Liver (tissue), 9 donors: ENCODE data around the gene TRIM32. TPM values are rescaled to one million over a fixed set of nuclear protein-coding genes. Genes with fewer than 3 reads are reported as not detected.

Source experiments
- DNase-seq: peaks from one replicate; pipeline ENCODE4 v3.0.0-alpha.2; 2017; ENCODE audit warnings: low spot score
- H3K27ac ChIP-seq, 2 donors: one replicate each; pipeline ENCODE4 v1.7.0; 2013; ENCODE audit warnings: inconsistent platforms in 2 of 2, low read length in 2 of 2, control low read depth in 1 of 2, low read depth in 1 of 2, mild to moderate bottlenecking in 1 of 2
- H3K27me3 ChIP-seq, 4 donors: one replicate each; pipeline versions ENCODE4 v1.6.1 to v1.7.0; 2013; ENCODE audit warnings: low read length in 3 of 4, inconsistent platforms in 1 of 4, mild to moderate bottlenecking in 1 of 4, moderate library complexity in 1 of 4; ENCODE audit not compliant: control insufficient read depth in 4 of 4, insufficient read depth in 4 of 4
- H3K36me3 ChIP-seq, 4 donors: one replicate each; pipeline versions ENCODE4 v1.6.1 to v1.7.0; 2013; ENCODE audit warnings: low read length in 3 of 4, mild to moderate bottlenecking in 3 of 4, low read depth in 1 of 4, moderate library complexity in 1 of 4; ENCODE audit not compliant: control insufficient read depth in 4 of 4, insufficient read depth in 3 of 4
- H3K4me1 ChIP-seq, 4 donors: one replicate each; pipeline versions ENCODE4 v1.6.1 to v1.7.0; 2013; ENCODE audit warnings: low read length in 3 of 4, mild to moderate bottlenecking in 3 of 4, moderate library complexity in 1 of 4; ENCODE audit not compliant: control insufficient read depth in 4 of 4, insufficient read depth in 4 of 4
- H3K4me3 ChIP-seq, 3 donors: one replicate each; pipeline versions ENCODE4 v1.6.1 to v1.7.0; 2013; ENCODE audit warnings: low read length in 3 of 3, control low read depth in 1 of 3, low read depth in 1 of 3, mild to moderate bottlenecking in 1 of 3
- H3K9ac ChIP-seq, 2 donors: one replicate each; pipeline ENCODE4 v1.7.0; 2013; ENCODE audit warnings: low read length in 2 of 2, mild to moderate bottlenecking in 2 of 2, moderate library complexity in 2 of 2, control low read depth in 1 of 2, low read depth in 1 of 2
- H3K9me3 ChIP-seq, 4 donors: one replicate each; pipeline versions ENCODE4 v1.6.1 to v1.7.0; 2013; ENCODE audit warnings: low read length in 3 of 4; ENCODE audit not compliant: control insufficient read depth in 4 of 4
- EGR1 ChIP-seq, 2 donors: IDR thresholded peaks; 2 replicates each; pipeline ENCODE4 v1.6.1; 2016 to 2018; ENCODE audit warnings: antibody characterized with exemption in 2 of 2, low read depth in 2 of 2
- FOXA1 ChIP-seq: IDR thresholded peaks from 2 replicates; pipeline ENCODE4 v1.6.1; 2016; ENCODE audit warnings: antibody characterized with exemption
- FOXA2 ChIP-seq: IDR thresholded peaks from 2 replicates; pipeline ENCODE4 v1.6.1; 2016; ENCODE audit warnings: antibody characterized with exemption
- GABPA ChIP-seq, 2 donors: IDR thresholded peaks in 1 of 2; conservative IDR thresholded peaks in 1 of 2; 2 replicates each; pipeline ENCODE4 v1.6.1; 2016; ENCODE audit warnings: antibody characterized with exemption in 2 of 2, mild to moderate bottlenecking in 1 of 2, moderate library complexity in 1 of 2
- HNF4A ChIP-seq, 2 donors: conservative IDR thresholded peaks; 2 replicates each; pipeline ENCODE4 v1.6.1; 2016; ENCODE audit warnings: antibody characterized with exemption in 2 of 2, mild to moderate bottlenecking in 2 of 2
- HNF4G ChIP-seq: IDR thresholded peaks from 2 replicates; pipeline ENCODE4 v1.6.1; 2016; ENCODE audit warnings: antibody characterized with exemption
- JUND ChIP-seq, 2 donors: IDR thresholded peaks; 2 replicates each; pipeline ENCODE4 v1.6.1; 2016; ENCODE audit warnings: antibody characterized with exemption in 2 of 2
- NR2F2 ChIP-seq: IDR thresholded peaks from 2 replicates; pipeline ENCODE4 v1.6.1; 2016; ENCODE audit warnings: antibody characterized with exemption
- RAD21 ChIP-seq, 2 donors: IDR thresholded peaks; 2 replicates each; pipeline ENCODE4 v1.6.1; 2016; ENCODE audit warnings: antibody characterized with exemption in 2 of 2, mild to moderate bottlenecking in 2 of 2
- RXRA ChIP-seq, 2 donors: IDR thresholded peaks; 2 replicates each; pipeline ENCODE4 v1.6.1; 2017 to 2018; ENCODE audit warnings: antibody characterized with exemption in 2 of 2, mild to moderate bottlenecking in 1 of 2
- SP1 ChIP-seq: IDR thresholded peaks from 2 replicates; pipeline ENCODE4 v1.6.1; 2018; ENCODE audit warnings: antibody characterized with exemption, mild to moderate bottlenecking
- TAF1 ChIP-seq: conservative IDR thresholded peaks from 2 replicates; pipeline ENCODE4 v1.6.1; 2016; ENCODE audit warnings: antibody characterized with exemption, mild to moderate bottlenecking
- YY1 ChIP-seq: IDR thresholded peaks from 2 replicates; pipeline ENCODE4 v1.6.1; 2016; ENCODE audit warnings: antibody characterized with exemption, mild to moderate bottlenecking
- WGBS: extraction: QIAGEN DNeasy Blood & Tissue Kit; methylation state at CpG from one replicate; pipeline ENCODE4 v1.1.7; 2013; 5-methylcytosine and 5-hydroxymethylcytosine counted together
- polyA plus RNA-seq, 2 donors: library from polyadenylated mRNA; stranded (reverse) in 1 of 2; unstranded in 1 of 2; fragments of 200-250 nt in 1 of 2; fragments of >200 nt in 1 of 2; fragmentation: Nextera tagmentation in 1 of 2; extraction: Ambion mirVana in 1 of 2; gene quantifications; one replicate each; pipeline versions ENCODE4 v1.2.1 to v1.2.3, GENCODE V29; 2013 to 2015
- total RNA-seq, 2 donors: library from RNA; depleted of rRNA; stranded (reverse); fragments of >200 nt; gene quantifications; one replicate each; pipeline ENCODE4 v1.2.3, GENCODE V29; 2014
- TF ChIP-seq, protein P1 (sequence below): IDR thresholded peaks from 2 replicates; pipeline ENCODE4 v1.6.1; 2016; ENCODE audit warnings: antibody characterized with exemption
- TF ChIP-seq, protein P2 (sequence below): fragments of 150-350 bp; IDR thresholded peaks from 2 replicates; pipeline ENCODE4 v1.5.1; 2017; ENCODE audit warnings: improper control_type of control experiment, low read depth, low read length; ENCODE audit not compliant: missing input control
- TF ChIP-seq, protein P3 (sequence below): IDR thresholded peaks from 2 replicates; pipeline ENCODE4 v1.6.1; 2016; ENCODE audit warnings: antibody characterized with exemption, mild to moderate bottlenecking
- TF ChIP-seq, protein P4 (sequence below): IDR thresholded peaks from 2 replicates; pipeline ENCODE4 v1.6.1; 2016; ENCODE audit warnings: antibody characterized with exemption
- TF ChIP-seq, protein P5 (sequence below): IDR thresholded peaks from 2 replicates; pipeline ENCODE4 v1.6.1; 2016; ENCODE audit warnings: antibody characterized with exemption
- donor health status: healthy.
- donor health status: healthy.
- donor health status: healthy.
- donor health status: healthy.
- donor health status: healthy.

TRIM32 gene
- total and polyA plus RNA-seq, 4 donors: 3.0 to 5.9 (median 3.5) TPM

DNA sequence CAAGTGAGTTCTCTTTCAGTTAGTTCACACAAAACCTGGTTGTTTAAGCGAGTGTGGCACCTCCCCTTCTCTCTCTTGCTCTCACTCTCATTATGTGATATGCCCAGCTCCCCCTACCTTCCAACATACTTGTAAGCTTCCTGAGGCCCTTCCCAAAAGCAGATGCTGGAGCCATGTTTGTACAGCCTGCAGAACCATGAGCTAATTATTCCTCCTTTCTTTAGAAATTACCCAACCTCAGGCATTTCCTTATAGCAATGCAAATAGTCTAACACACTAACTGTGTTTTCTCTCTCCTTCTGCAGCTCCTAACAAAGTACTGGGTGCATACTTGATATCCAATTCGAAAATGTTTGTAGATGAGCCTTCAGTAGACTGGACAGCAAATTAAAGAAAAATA, 62.7 kb downstream of the TRIM32 start:
- Histone ChIP-seq H3K27me3 (no peaks in the 10 kb centered on the region), H3K9ac (no peak overlapping the region), H3K27ac (no peak overlapping the region), H3K9me3 (no peaks in the 10 kb centered on the region), H3K4me1 (no peaks in the 10 kb centered on the region), H3K36me3 (no peaks in the 10 kb centered on the region), H3K4me3 (no peak overlapping the region)
- WGBS: 67% methylated on average over 2 of the region's 2 CpGs
- no peak for DNase-seq
- TF ChIP-seq FOXA1: no peak
- TF ChIP-seq, protein P1, sequence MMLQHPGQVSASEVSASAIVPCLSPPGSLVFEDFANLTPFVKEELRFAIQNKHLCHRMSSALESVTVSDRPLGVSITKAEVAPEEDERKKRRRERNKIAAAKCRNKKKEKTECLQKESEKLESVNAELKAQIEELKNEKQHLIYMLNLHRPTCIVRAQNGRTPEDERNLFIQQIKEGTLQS: no peak
- TF ChIP-seq RXRA (IDR thresholded peaks at IDR 0.05): no peak
- no peak for TF ChIP-seq YY1

DNA sequence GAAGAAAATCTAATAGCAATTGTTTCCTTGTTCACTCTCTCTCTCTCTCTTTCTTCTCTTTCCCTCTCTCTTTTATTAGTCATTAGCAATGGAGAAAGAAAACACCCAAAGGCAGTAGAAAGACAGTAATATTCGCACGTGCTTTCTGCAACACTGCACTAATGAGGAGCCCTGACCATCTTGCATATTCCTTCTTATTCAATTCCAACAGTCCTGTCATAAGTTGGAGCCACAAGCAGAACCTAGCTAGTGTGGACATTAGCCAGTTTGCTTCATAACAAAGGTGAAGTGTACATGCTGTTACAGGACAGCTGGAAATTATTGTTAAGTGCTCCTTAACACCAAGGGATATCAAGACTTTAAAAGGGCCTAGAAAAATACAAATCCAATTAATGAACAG, 63.4 kb downstream of the TRIM32 start:
- Histone ChIP-seq H3K9me3 (peaks cover 0 to under 1% (median 0%) of the 10 kb centered on the region in 4 donors), H3K27me3 (no peaks in the 10 kb centered on the region), H3K9ac (no peak overlapping the region), H3K4me3 (no peak overlapping the region), H3K36me3 (no peaks in the 10 kb centered on the region), H3K27ac (no peak overlapping the region), H3K4me1 (no peaks in the 10 kb centered on the region)
- no peak for DNase-seq
- WGBS: 88% methylated on average over 2 of the region's 2 CpGs
- TF ChIP-seq, protein P1: no peak
- no peak for TF ChIP-seq TAF1
- TF ChIP-seq YY1: no peak
- no peak for TF ChIP-seq NR2F2
- TF ChIP-seq HNF4G: no peak
- TF ChIP-seq FOXA2: no peak
- TF ChIP-seq RXRA (IDR thresholded peaks at IDR 0.05): no peak
- TF ChIP-seq GABPA (IDR thresholded peaks at IDR 0.05 in 1 of 2, conservative IDR thresholded peaks at IDR 0.05 in 1 of 2): no peak
- no peak for TF ChIP-seq EGR1 (IDR thresholded peaks at IDR 0.05; ENCODE audit: low read depth in 2 of 2)
- TF ChIP-seq FOXA1: no peak
- TF ChIP-seq, protein P2, sequence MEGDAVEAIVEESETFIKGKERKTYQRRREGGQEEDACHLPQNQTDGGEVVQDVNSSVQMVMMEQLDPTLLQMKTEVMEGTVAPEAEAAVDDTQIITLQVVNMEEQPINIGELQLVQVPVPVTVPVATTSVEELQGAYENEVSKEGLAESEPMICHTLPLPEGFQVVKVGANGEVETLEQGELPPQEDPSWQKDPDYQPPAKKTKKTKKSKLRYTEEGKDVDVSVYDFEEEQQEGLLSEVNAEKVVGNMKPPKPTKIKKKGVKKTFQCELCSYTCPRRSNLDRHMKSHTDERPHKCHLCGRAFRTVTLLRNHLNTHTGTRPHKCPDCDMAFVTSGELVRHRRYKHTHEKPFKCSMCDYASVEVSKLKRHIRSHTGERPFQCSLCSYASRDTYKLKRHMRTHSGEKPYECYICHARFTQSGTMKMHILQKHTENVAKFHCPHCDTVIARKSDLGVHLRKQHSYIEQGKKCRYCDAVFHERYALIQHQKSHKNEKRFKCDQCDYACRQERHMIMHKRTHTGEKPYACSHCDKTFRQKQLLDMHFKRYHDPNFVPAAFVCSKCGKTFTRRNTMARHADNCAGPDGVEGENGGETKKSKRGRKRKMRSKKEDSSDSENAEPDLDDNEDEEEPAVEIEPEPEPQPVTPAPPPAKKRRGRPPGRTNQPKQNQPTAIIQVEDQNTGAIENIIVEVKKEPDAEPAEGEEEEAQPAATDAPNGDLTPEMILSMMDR: no peak
- TF ChIP-seq SP1: no peak
- TF ChIP-seq RAD21 (IDR thresholded peaks at IDR 0.05): no peak
- TF ChIP-seq, protein P3, sequence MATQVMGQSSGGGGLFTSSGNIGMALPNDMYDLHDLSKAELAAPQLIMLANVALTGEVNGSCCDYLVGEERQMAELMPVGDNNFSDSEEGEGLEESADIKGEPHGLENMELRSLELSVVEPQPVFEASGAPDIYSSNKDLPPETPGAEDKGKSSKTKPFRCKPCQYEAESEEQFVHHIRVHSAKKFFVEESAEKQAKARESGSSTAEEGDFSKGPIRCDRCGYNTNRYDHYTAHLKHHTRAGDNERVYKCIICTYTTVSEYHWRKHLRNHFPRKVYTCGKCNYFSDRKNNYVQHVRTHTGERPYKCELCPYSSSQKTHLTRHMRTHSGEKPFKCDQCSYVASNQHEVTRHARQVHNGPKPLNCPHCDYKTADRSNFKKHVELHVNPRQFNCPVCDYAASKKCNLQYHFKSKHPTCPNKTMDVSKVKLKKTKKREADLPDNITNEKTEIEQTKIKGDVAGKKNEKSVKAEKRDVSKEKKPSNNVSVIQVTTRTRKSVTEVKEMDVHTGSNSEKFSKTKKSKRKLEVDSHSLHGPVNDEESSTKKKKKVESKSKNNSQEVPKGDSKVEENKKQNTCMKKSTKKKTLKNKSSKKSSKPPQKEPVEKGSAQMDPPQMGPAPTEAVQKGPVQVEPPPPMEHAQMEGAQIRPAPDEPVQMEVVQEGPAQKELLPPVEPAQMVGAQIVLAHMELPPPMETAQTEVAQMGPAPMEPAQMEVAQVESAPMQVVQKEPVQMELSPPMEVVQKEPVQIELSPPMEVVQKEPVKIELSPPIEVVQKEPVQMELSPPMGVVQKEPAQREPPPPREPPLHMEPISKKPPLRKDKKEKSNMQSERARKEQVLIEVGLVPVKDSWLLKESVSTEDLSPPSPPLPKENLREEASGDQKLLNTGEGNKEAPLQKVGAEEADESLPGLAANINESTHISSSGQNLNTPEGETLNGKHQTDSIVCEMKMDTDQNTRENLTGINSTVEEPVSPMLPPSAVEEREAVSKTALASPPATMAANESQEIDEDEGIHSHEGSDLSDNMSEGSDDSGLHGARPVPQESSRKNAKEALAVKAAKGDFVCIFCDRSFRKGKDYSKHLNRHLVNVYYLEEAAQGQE: no peak
- no peak for TF ChIP-seq HNF4A (conservative IDR thresholded peaks at IDR 0.05)
- TF ChIP-seq, protein P4, sequence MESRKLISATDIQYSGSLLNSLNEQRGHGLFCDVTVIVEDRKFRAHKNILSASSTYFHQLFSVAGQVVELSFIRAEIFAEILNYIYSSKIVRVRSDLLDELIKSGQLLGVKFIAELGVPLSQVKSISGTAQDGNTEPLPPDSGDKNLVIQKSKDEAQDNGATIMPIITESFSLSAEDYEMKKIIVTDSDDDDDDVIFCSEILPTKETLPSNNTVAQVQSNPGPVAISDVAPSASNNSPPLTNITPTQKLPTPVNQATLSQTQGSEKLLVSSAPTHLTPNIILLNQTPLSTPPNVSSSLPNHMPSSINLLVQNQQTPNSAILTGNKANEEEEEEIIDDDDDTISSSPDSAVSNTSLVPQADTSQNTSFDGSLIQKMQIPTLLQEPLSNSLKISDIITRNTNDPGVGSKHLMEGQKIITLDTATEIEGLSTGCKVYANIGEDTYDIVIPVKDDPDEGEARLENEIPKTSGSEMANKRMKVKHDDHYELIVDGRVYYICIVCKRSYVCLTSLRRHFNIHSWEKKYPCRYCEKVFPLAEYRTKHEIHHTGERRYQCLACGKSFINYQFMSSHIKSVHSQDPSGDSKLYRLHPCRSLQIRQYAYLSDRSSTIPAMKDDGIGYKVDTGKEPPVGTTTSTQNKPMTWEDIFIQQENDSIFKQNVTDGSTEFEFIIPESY: no peak
- no peak for TF ChIP-seq JUND (IDR thresholded peaks at IDR 0.05)
- TF ChIP-seq, protein P5, sequence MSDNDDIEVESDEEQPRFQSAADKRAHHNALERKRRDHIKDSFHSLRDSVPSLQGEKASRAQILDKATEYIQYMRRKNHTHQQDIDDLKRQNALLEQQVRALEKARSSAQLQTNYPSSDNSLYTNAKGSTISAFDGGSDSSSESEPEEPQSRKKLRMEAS: no peak
